Stomach (tissue), 9 donors: ENCODE measurements around the gene NCAPG2. TPM values are rescaled to one million over a fixed set of nuclear protein-coding genes. Genes with fewer than 3 reads are reported as not detected.

Experiments used
- DNase-seq, 2 donors: peaks; one replicate each; pipeline versions ENCODE4 v3.0.0 to v3.0.0-alpha.2; 2013 to 2019
- H3K27ac ChIP-seq, 5 donors: fragments of 200-600 bp in 4 of 5; sonication (generic) in 4 of 5; one replicate each; pipeline ENCODE4 v1.5.1; 2013 to 2019; ENCODE audit warnings: mild to moderate bottlenecking in 1 of 5, moderate library complexity in 1 of 5
- H3K27me3 ChIP-seq, 3 donors: fragments of 200-600 bp; sonication (generic); one replicate each; pipeline ENCODE4 v1.5.1; 2017 to 2019; ENCODE audit warnings: mixed run types in 1 of 3
- H3K36me3 ChIP-seq, 4 donors: fragments of 200-600 bp; sonication (generic); 1 replicate in 3 of 4; 2 replicates in 1 of 4; pipeline ENCODE4 v1.5.1; 2016 to 2019
- H3K4me1 ChIP-seq, 4 donors: fragments of 200-600 bp; sonication (generic); one replicate each; pipeline ENCODE4 v1.5.1; 2016 to 2019
- H3K4me3 ChIP-seq, 4 donors: fragments of 200-600 bp; sonication (generic) in 3 of 4; one replicate each; pipeline ENCODE4 v1.5.1; 2016 to 2019; ENCODE audit warnings: mild to moderate bottlenecking in 1 of 4
- H3K9me3 ChIP-seq, 4 donors: fragments of 200-600 bp; sonication (generic); one replicate each; pipeline ENCODE4 v1.5.1; 2016 to 2019
- CTCF ChIP-seq, 7 experiments: fragments of 450-650 bp in 4 of 7; fragments of 200-600 bp in 3 of 7; sonication (generic) in 3 of 7; IDR thresholded peaks; one replicate each; pipeline ENCODE4 v1.5.1; 2016 to 2019; ENCODE audit warnings: antibody characterized with exemption in 7 of 7, control low read depth in 2 of 7, mild to moderate bottlenecking in 1 of 7
- EP300 ChIP-seq: sonication (generic); formaldehyde crosslinking; IDR thresholded peaks from one replicate; pipeline ENCODE4 v1.6.1; 2017; ENCODE audit warnings: antibody characterized with exemption
- POLR2A ChIP-seq, 4 donors: fragments of 450-650 bp; IDR thresholded peaks; one replicate each; pipeline ENCODE4 v1.6.1; 2016; ENCODE audit warnings: antibody characterized with exemption in 4 of 4, control low read depth in 2 of 4, mild to moderate bottlenecking in 1 of 4, moderate library complexity in 1 of 4
- POLR2AphosphoS5 ChIP-seq, 3 donors: sonication (generic); formaldehyde crosslinking; IDR thresholded peaks; one replicate each; pipeline ENCODE4 v1.6.1; 2016; ENCODE audit warnings: antibody characterized with exemption in 3 of 3
- WGBS, 5 donors: extraction: QIAGEN DNeasy Blood & Tissue Kit in 3 of 5; methylation state at CpG; one replicate each; pipeline versions ENCODE4 v1.1.5 to v1.1.7; 2013 to 2018; 5-methylcytosine and 5-hydroxymethylcytosine counted together
- intact Hi-C: fragments of 100-400 bp; cut with DNase I; formaldehyde crosslinking; loops from one replicate; pipeline ENCODE4 v1.15.1; 2023; ENCODE audit warnings: low total_unique reads
- polyA plus RNA-seq, 3 donors: library from polyadenylated mRNA; stranded (reverse); fragments of 200-250 nt; gene quantifications; one replicate each; pipeline ENCODE4 v1.2.3, GENCODE V29; 2013
- total RNA-seq, 5 donors: library from RNA; depleted of rRNA; stranded (reverse); fragments of >200 nt; gene quantifications; one replicate each; pipeline versions ENCODE4 v1.1.0 to v1.2.3, GENCODE V29; 2014 to 2016
- donor health status: healthy with polysubstance abuse.
- donor health status: Bipolar disorder and iron deficiency.
- donor health status: healthy.

NCAPG2 gene
- total and polyA plus RNA-seq, 8 donors, result 2.6 to 24.2 (median 8.3) TPM

DNA sequence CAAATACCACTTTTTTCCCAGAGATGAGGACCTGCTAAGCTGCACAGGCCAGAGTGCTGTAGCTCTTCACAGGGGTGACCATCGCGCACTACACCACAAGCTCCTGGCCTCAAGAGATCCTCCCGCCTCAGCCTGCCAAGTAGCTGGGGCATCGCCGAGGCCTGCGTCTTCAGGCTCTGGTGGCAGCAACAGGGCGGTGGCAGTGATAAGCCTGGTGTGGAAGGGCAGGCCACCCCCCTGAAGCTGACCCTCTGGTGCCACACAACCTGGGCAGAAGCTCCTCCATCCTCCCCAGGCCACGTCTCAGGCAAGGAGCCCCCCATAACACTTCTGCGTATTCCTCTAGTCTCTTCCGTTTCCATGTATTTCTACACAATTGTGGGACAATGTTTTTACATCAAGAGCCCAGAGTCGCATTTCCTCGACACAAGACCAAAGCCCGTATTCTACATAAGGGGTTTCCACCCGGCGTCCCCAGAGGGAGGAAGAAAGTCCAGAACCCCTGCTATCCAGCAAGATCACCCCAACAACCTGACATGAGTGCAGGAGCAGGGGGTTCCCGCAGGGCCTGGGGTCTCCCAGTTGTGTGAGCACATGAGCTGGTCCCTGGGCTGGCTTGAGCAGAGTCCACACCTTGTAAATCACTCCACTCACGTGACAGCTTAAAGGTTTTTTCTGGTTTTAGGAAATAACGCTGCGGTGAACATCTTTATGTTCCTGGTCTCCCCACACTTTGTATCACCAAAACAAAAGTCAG, 37.6 kb upstream of the NCAPG2 start:
- Histone ChIP-seq H3K4me1 (peaks cover 7 to 24% (median 11%) of the 10 kb centered on the region in 4 donors), H3K27me3 (no peaks in the 10 kb centered on the region), H3K27ac (peak overlapping the region in 2 of 5 donors; percentile 56 to 61), H3K36me3 (peaks cover 54 to 100% (median 100%) of the 10 kb centered on the region in 4 donors), H3K4me3 (no peak overlapping the region), H3K9me3 (no peaks in the 10 kb centered on the region)
- DNase-seq, result no peak
- intact Hi-C loops, result no loop called here
- TF ChIP-seq CTCF (IDR thresholded peaks at IDR 0.05) (no peak), POLR2A (IDR thresholded peaks at IDR 0.05) (no peak), EP300 (no peak), POLR2AphosphoS5 (IDR thresholded peaks at IDR 0.05) (no peak)
- WGBS, 5 donors, result 88 to 97% (median 95%) methylated on average over 19 of the region's 19 CpGs

DNA sequence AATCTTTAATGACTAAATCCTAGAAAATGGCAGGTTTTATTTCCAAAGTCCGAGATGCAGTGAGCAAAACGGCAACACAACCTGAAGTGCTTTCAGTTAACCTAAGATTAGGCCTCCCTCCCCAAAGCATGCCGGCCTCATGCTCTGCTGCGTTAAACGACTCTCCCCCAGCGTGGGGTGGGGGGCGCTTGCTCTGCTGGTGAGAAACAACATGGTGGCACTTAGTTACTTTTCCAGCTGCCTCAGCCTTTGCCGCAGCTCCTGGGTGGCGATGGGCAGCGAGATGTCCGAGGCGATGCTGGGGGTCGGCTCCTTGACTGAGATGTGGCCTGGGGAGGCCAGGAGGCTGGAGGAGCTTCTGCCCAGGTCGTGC, 36.7 kb upstream of the NCAPG2 start:
- no peak for DNase-seq
- TF ChIP-seq POLR2AphosphoS5 (IDR thresholded peaks at IDR 0.05) (no peak), EP300 (no peak), POLR2A (IDR thresholded peaks at IDR 0.05) (no peak), CTCF (IDR thresholded peaks at IDR 0.05) (no peak)
- peaks cover 58 to 100% (median 100%) of the 10 kb centered on the region in 4 donors for H3K36me3 ChIP-seq
- peak overlapping the region in 4 of 5 donors; percentile 50 to 68 (median 58) for H3K27ac ChIP-seq
- no peak overlapping the region for H3K4me3 ChIP-seq
- H3K4me1 ChIP-seq, result peaks cover 7 to 24% (median 11%) of the 10 kb centered on the region in 4 donors
- intact Hi-C loops, result no loop called here
- no peaks in the 10 kb centered on the region for H3K9me3 ChIP-seq
- WGBS, 5 donors, result 86 to 93% (median 88%) methylated on average over 14 of the region's 14 CpGs
- H3K27me3 ChIP-seq, result no peaks in the 10 kb centered on the region

GRCh38 chr7:158740657-158741293, 36.2 kb upstream of the NCAPG2 start:
- no peak overlapping the region for H3K4me3 ChIP-seq
- no peak for TF ChIP-seq POLR2A (IDR thresholded peaks at IDR 0.05)
- peak in 1 of 3 donors; percentile 48 for TF ChIP-seq POLR2AphosphoS5 (IDR thresholded peaks at IDR 0.05)
- no peak for TF ChIP-seq CTCF (IDR thresholded peaks at IDR 0.05)
- no peak for TF ChIP-seq EP300
- intact Hi-C loops, result no loop called here
- peaks cover 58 to 100% (median 100%) of the 10 kb centered on the region in 4 donors for H3K36me3 ChIP-seq
- peak overlapping the region in 4 of 5 donors; percentile 50 to 68 (median 58) for H3K27ac ChIP-seq
- DNase-seq, result peak in 1 of 2 donors; percentile 35
- no peaks in the 10 kb centered on the region for H3K27me3 ChIP-seq
- peaks cover 7 to 24% (median 11%) of the 10 kb centered on the region in 4 donors for H3K4me1 ChIP-seq
- WGBS, 5 donors, result 42 to 68% (median 55%) methylated on average over 16 of the region's 16 CpGs
- no peaks in the 10 kb centered on the region for H3K9me3 ChIP-seq

DNA sequence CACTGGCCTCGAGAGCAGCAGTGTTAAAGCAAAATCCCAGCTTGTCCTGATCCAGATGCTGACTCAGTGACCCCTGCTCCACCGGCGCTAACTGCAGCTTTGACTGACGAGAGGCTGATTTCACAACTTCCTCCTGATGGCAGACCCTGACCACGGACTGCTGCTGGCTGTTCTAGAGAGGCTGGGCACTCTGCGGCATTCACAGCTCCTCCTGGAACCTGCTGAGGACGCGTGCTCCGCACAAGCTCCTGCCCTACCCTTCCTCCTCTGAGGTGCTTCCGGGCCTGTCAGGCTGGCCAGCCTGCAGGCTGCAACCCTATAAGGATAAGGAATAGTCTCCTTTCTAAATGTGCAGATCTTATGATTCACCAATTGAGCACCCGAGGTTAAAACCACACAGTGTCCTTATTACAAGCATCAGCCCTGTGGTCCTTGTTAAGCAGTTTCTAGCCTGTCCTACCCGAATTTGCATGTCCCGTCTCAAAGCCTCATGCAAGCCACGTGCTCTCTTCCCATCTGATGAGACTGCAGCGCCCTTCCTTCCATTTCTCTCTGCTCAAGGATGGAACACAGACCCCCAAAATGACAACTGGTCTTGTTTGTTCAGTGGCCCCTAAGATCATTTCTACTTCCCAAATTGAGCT, 35.5 kb upstream of the NCAPG2 start:
- H3K27ac ChIP-seq, result peak overlapping the region in 4 of 5 donors; percentile 50 to 68 (median 58)
- peak; percentile 27 to 44 for DNase-seq
- H3K27me3 ChIP-seq, result no peaks in the 10 kb centered on the region
- WGBS, 5 donors, result 59 to 67% (median 64%) methylated on average over 7 to 15 of the region's 15 CpGs
- H3K4me3 ChIP-seq, result no peak overlapping the region
- H3K4me1 ChIP-seq, result peaks cover 7 to 24% (median 11%) of the 10 kb centered on the region in 4 donors
- no peaks in the 10 kb centered on the region for H3K9me3 ChIP-seq
- peak in 1 of 3 donors; percentile 16 for TF ChIP-seq POLR2AphosphoS5 (IDR thresholded peaks at IDR 0.05)
- no peak for TF ChIP-seq POLR2A (IDR thresholded peaks at IDR 0.05)
- TF ChIP-seq CTCF (IDR thresholded peaks at IDR 0.05), result no peak
- TF ChIP-seq EP300, result no peak
- intact Hi-C loops, result no loop called here
- H3K36me3 ChIP-seq, result peaks cover 60 to 100% (median 100%) of the 10 kb centered on the region in 4 donors
